A673 (cell line): ENCODE measurements around the gene DNM2. TPM values are rescaled to one million over a fixed set of nuclear protein-coding genes. Genes with fewer than 3 reads are reported as not detected.
"Not testable (repeated sequence)": the region's sequence is repeated elsewhere in the genome, so short reads cannot be mapped to it uniquely, and the experiment has no call there.

Experiments
- BruUV-seq: library from RNA; stranded (reverse); fragments of 400-500 nt; replicated peaks from 2 replicates; lab custom pipeline; 2021; lab: Mats Ljungman, UMichigan
- CTCF ChIA-PET: fragments of 300-600 bp; sonication (Branson Sonifier 250); formaldehyde crosslinking; loops from one replicate; lab custom pipeline; 2022; ENCODE audit warnings: antibody characterized with exemption; lab: Charles Lee
- POLR2A ChIA-PET: fragments of 300-600 bp; sonication (Branson Sonifier 250); formaldehyde crosslinking; loops from one replicate; lab custom pipeline; 2022; ENCODE audit warnings: antibody characterized with exemption; ENCODE audit not compliant: low non-redundant PET; lab: Charles Lee
- DNase-seq: peaks from one replicate; pipeline ENCODE4 v3.0.0-alpha.2; 2015; ENCODE audit warnings: low spot score
- H3K27ac ChIP-seq: fragments of 200-600 bp; sonication (generic); 2 replicates; pipeline ENCODE4 v1.5.1; 2016; ENCODE audit warnings: mixed run types, low read depth, mild to moderate bottlenecking, mixed read lengths, antibody characterized with exemption, low read length; ENCODE audit not compliant: poor library complexity, severe bottlenecking
- H3K27me3 ChIP-seq: fragments of 200-600 bp; sonication (generic); replicated peaks from 2 replicates; pipeline ENCODE4 v1.6.1; 2017; ENCODE audit warnings: mixed run types, low read depth, mild to moderate bottlenecking, mixed read lengths, antibody characterized with exemption, low read length; ENCODE audit not compliant: insufficient read depth, poor library complexity
- H3K36me3 ChIP-seq: fragments of 200-600 bp; sonication (generic); 2 replicates; pipeline ENCODE4 v1.6.1; 2016; ENCODE audit warnings: mixed run types, mild to moderate bottlenecking, mixed read lengths, antibody characterized with exemption, low read length; ENCODE audit not compliant: insufficient read depth, poor library complexity, severe bottlenecking
- H3K4me1 ChIP-seq: fragments of 200-600 bp; sonication (generic); 2 replicates; pipeline ENCODE4 v1.6.1; 2017; ENCODE audit warnings: mixed run types, mild to moderate bottlenecking, mixed read lengths, antibody characterized with exemption, low read length; ENCODE audit not compliant: insufficient read depth, poor library complexity, severe bottlenecking
- H3K4me3 ChIP-seq: fragments of 200-600 bp; sonication (generic); 2 replicates; pipeline ENCODE4 v1.5.1; 2016; ENCODE audit warnings: low read depth, mixed run types, mild to moderate bottlenecking, mixed read lengths, low read length; ENCODE audit not compliant: poor library complexity, severe bottlenecking
- H3K9me3 ChIP-seq: fragments of 200-600 bp; sonication (generic); 2 replicates; pipeline ENCODE4 v1.6.1; 2016; ENCODE audit warnings: mixed run types, low read depth, mild to moderate bottlenecking, mixed read lengths, antibody characterized with exemption, low read length; ENCODE audit not compliant: poor library complexity, severe bottlenecking
- CTCF ChIP-seq: fragments of 300-800, 200-600 bp; sonication (generic); conservative IDR thresholded peaks from 2 replicates; pipeline ENCODE4 v1.5.1; 2017; ENCODE audit warnings: low read depth, mild to moderate bottlenecking, antibody characterized with exemption, low read length, moderate library complexity, mixed read lengths
- EZH2 ChIP-seq: fragments of 200-600 bp; sonication (generic); IDR thresholded peaks from 2 replicates; pipeline ENCODE4 v1.6.1; 2017; ENCODE audit warnings: borderline replicate concordance, low read depth, mild to moderate bottlenecking, mixed read lengths, antibody characterized with exemption, low read length; ENCODE audit not compliant: poor library complexity, severe bottlenecking
- intact Hi-C: fragments of 100-400 bp; cut with micrococcal nuclease; formaldehyde crosslinking; loops from one replicate; pipeline ENCODE4 v1.10.0; 2022; ENCODE audit not compliant: unreplicated experiment
- total RNA-seq: library from RNA; stranded (reverse); gene quantifications from 2 replicates; pipeline ENCODE4 v1.2.3, GENCODE V29; 2021

Gene DNM2
- total RNA-seq, 1 experiment from 2014 or later: 143 TPM

GRCh38 chr19:10852941-10853340, 135.1 kb downstream of the DNM2 start:
- ChIA-PET CTCF (interaction anchor here (1.0 to 1.4 kb wide), 2 partner anchors 11 to 17 kb away, joined by 6 to 8 read pairs; partner anchors contain the start of gene TMED1), POLR2A (no interaction called here)
- intact Hi-C loops: no loop called here

GRCh38 chr19:10854350-10855089, 136.6 kb downstream of the DNM2 start:
- no peak for DNase-seq
- ChIA-PET POLR2A (interaction anchor here (1.2 kb wide), 1 partner anchor 16 kb away, joined by 3 read pairs; no protein-coding TSS in a partner anchor), CTCF (interaction anchor here (0.6 to 1.4 kb wide), 3 partner anchors 10 to 282 kb away, joined by 3 to 8 read pairs (median 6); partner anchors contain the start of gene TMED1)
- Histone ChIP-seq H3K36me3 (no peaks in the 10 kb centered on the region), H3K4me3 (no peak overlapping the region), H3K9me3 (no peaks in the 10 kb centered on the region), H3K27me3 (no peaks in the 10 kb centered on the region), H3K27ac (no peak overlapping the region), H3K4me1 (no peaks in the 10 kb centered on the region)
- no peak for TF ChIP-seq CTCF
- TF ChIP-seq EZH2: no peak
- BruUV-seq: no TSS peak
- intact Hi-C loops: no loop called here

More at GRCh38 chr19:10852941-10853340, 135.1 kb downstream of the DNM2 start:
- Histone ChIP-seq H3K4me3 (no peak overlapping the region), H3K4me1 (no peaks in the 10 kb centered on the region), H3K9me3 (no peaks in the 10 kb centered on the region), H3K27ac (no peak overlapping the region), H3K27me3 (no peaks in the 10 kb centered on the region), H3K36me3 (no peaks in the 10 kb centered on the region)
- no TSS peak for BruUV-seq
- TF ChIP-seq EZH2 (no peak), CTCF (no peak)
- DNase-seq: no peak

GRCh38 chr19:10855879-10856522, 138.1 kb downstream of the DNM2 start:
- POLR2A ChIA-PET: no interaction called here
- H3K27ac ChIP-seq: no peak overlapping the region
- no peaks in the 10 kb centered on the region for H3K27me3 ChIP-seq
- peak; percentile 45 for DNase-seq
- TF ChIP-seq CTCF (peak; percentile 62), EZH2 (no peak)
- no peaks in the 10 kb centered on the region for H3K36me3 ChIP-seq
- no peaks in the 10 kb centered on the region for H3K4me1 ChIP-seq
- BruUV-seq: no TSS peak
- intact Hi-C loops: no loop called here
- no peak overlapping the region for H3K4me3 ChIP-seq
- CTCF ChIA-PET: no interaction called here
- H3K9me3 ChIP-seq: no peaks in the 10 kb centered on the region

- intact Hi-C loops, H3K4me1 ChIP-seq, H3K27me3 ChIP-seq, H3K4me3 ChIP-seq, POLR2A ChIA-PET, H3K36me3 ChIP-seq, H3K9me3 ChIP-seq, CTCF ChIA-PET, DNase-seq, H3K27ac ChIP-seq, BruUV-seq: not testable (repeated sequence)
These were observed 139.0 kb downstream of the DNM2 start for GRCh38 chr19:10856899-10857298.
